Activated CD4-positive, CD25-positive, alpha-beta regulatory T cell treated with anti-CD3 and anti-CD28 coated beads, Interleukin-2, amount 50 U/mL, for 72 hours (primary cell): ENCODE results near the gene CXCL17.
"Not testable (repeated sequence)": the region's sequence is repeated elsewhere in the genome, so short reads cannot be mapped to it uniquely, and the experiment has no call there.

Source experiments
- DNase-seq: peaks from one replicate; pipeline ENCODE4 v3.0.0; 2021

Gene CXCL17, protein sequence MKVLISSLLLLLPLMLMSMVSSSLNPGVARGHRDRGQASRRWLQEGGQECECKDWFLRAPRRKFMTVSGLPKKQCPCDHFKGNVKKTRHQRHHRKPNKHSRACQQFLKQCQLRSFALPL

DNA sequence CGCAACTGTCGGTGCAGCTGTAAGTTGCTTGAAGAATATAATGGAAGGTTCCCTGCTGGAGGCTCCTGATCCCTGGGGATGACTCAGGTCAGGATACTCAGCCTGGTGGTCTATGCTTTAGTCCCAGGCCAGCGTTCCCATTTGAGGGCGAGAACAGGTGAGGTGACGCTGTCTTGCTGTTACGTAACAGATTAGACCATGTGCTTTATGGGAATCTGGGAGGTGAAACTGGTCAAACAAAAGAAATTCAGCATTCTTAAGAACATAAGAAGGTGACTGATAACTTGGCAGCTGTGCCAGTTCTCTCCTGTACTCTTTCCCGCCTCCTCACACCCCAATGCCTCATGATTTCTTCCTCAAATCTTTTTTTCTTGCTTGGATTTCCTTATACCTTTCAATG, at the start of gene CXCL17:
CXCL17 (minus strand) TSS at position 114 of the 400 bp plus-strand sequence. CDS start 114 bp downstream, outside the sequence.
- DNase-seq: no peak

DNA sequence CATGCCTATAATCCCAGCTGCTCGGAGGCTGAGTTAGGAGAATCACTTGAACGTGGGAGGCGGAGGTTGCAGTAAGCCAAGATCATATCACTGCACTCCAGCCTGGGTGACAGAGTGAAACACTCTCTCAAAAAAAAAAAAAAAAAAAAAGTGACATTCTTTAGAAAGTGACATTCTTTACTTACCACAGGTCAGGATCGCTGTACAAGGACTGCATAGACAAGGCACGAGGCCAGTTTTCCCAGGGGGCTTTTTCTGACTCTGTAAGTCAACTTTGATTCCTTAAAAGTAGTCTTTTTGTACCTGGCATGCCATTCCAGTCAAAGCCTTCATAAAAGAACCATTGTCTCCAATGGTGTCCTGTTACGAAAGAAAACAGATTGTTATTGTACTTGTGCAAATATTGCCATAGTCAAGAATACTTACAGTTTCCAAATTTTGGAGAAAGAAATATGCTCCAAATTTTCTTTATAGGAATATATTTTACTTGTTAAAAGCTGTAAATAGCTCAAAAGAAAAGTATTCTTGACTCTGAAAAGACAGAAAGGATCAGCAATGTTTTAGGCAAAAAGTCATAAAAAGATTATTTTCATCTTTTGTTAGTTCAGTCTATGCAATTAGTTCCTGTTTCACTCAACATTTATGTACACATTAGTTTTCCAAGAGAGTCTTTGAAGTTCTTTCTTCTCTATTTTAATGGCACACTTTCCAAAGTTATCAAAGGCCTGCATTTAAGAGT, 46.2 kb upstream of the CXCL17 start:
- DNase-seq: no peak

DNA sequence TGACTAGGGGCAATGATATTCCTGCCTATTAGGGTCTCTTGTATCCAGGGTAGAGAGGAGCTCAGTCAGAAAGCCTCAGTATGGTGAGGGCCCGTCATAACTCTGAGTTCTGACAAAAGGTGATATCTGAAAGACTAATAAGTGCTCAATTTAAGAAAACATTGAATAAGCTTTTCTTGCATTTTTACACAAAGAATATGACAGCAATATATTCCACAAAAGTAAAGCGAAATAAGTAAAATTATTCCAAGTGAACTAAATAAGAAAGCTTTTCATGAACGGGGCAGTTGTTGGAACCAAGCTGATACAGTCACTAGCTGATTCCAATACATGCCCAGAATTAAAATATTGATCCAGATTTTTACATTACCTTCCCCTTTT, 45.0 kb upstream of the CXCL17 start:
- no peak for DNase-seq

DNA sequence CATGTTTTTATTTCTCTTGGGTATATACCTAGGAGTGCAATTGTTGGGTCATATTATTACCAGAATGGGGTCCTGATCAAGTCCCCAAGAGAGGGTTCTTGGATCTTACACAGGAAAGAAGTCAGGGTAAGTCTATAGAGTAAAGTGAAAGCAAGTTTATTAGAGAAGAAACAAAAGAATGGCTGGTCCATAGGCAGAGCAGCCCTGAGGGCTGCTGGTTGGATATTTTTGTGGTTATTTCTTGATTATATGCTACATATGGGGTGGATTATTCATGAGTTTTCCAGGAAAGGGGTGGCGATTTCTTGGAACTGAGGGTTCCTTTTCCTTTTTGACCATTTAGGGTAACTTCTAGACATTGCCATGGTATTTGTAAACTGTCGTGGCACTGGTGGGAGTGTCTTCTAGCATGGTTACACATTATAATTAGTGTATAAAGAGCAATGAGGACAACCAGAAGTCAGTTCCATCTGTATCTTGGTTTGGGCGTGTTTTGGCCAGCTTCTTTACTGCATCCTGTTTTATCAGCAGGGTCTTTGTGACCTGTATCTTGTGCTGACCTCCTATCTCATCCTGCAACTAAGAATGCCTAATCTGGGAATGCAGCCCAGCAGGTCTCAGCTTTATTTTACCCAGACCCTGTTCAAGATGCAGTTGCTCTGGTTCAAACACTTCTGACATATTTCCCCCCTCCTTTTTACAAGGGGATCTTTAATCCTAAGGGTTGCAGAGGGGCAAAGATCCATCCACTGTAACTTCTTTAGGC, 44.5 kb upstream of the CXCL17 start:
- DNase-seq: no peak

DNA sequence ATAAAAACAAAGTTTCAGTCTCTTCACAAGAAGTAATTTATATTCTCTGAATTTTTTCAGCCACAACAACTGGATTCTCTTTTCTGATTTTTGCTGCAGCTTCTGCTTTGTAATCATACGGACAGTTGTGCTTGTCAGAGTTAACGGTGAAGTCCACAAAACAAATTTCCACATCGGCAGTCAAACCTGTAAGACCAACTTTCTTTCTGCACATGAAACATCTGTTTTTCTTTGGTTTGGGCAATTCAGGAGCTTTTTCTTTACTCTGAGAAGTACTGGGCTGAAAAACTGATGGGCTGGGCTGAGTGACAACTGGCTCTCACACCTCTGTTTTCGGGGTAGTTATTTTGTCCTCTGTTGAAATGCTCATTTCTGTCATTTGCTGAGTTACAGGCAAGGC, 42.3 kb upstream of the CXCL17 start:
- not testable (repeated sequence) for DNase-seq

DNA sequence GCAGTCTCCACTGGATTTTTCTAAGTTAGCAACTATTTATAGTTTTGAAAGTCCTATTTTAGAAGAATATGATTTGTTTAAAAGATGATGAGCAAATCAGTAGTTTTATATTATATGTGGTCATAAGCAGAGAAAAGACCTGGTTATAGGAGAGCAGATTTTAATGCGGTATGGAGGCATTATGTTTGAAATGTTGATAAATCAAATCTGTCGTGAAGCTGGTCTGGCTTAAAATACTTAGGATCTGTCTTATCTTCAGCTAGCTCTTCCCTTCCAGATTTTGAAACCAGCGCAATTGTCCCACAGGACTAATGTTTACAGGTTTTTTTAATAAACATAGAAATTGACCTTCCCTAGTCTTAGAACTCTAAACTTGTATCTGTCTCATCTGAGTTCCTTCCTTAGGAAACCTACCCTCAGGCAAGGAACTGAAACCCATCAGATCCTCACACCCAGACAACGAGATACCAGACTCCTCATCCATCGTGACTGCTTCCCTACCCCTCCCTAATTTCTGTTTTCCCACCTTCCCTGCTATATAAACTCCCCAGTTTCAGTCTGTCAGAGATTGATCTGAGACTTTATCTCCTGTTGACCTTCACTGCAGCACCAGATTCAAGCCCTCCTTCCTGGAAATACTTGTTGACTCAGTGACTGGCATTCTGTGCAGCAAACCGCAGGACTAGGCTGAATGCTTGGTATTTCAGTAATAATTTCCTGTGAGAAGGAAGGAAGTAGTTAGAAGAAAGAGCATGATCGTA, 37.8 kb upstream of the CXCL17 start:
- no peak for DNase-seq

DNA sequence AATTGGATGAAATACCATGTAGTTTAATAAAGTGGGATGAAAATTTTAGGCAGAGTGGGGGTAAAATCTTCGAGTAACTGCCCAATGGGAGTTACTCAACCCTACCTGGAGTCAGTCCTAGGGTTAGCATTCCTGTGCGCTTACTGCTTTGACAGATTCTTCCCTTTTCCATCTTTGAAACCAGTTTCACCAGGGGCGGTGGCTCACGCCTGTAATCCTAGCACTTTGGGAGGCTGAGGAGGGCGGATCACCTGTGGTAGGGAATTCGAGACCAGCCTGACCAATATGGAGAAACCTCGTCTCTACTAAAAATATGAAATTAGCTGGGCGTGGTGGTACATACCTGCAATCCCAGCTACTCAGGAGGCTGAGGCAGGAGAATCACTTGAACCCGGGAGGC, 37.0 kb upstream of the CXCL17 start:
- DNase-seq: no peak

DNA sequence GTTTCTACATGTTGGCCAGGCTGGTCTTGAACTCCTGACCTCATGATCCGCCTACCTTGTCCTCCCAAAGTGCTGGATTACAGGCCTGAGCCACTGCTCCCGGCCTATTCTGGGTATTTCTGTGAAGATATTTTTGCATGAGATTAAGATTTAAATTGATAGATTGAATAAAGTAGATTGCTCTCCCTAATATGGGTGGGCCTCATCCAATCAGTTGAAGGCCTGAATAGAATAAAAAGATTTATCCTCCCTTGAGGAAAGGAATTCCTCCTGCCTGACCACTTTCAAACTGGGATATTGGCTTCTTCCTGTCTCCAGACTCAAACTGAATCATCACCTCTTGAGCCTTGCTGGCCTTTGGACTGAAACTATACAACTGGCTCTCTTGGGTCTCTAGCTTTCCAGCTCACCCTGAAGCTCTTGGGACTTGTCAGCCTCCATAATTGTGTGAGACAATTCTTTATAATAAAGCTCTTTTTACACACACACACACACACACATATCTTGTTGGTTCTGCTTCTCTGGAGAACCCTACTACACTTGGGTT, 36.1 kb upstream of the CXCL17 start:
- no peak for DNase-seq

DNA sequence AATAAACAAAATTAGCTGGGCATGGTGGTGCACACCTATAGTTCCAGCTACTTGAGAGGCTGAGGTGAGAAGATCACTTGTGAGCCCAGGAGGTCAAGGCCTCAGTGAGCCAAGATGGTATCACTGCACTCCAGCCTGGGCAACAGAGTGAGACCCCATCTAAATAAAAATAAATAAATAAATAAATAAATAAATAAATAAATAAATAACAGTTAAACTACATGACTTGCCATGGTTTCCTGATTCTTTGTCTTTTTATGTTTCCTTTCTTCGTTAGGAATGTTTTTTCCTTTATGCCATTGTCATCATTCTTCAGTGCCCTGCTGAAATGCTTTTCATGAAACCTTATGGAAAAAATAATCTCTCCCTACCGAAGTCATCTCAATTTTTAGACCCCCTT, 35.2 kb upstream of the CXCL17 start:
- DNase-seq: no peak

DNA sequence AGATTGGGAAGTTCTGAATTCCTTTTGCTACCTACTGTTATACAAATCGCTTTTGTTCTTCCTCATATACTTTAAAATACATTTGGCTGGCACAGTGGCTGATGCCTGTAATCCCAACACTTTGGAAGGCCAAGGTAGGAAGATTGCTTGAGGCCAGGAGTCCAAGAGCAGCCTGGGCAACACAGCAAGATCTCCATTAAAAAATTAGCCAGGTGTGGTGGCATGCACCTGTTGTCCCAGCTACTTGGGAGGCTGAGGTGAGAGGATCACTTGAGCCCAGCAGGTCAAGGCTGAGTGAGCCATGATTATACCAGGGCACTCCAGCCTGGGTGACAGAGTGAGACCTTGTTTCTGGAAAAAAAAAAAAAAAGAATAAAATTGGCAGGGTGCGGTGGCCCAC, 34.4 kb upstream of the CXCL17 start:
- no peak for DNase-seq

DNA sequence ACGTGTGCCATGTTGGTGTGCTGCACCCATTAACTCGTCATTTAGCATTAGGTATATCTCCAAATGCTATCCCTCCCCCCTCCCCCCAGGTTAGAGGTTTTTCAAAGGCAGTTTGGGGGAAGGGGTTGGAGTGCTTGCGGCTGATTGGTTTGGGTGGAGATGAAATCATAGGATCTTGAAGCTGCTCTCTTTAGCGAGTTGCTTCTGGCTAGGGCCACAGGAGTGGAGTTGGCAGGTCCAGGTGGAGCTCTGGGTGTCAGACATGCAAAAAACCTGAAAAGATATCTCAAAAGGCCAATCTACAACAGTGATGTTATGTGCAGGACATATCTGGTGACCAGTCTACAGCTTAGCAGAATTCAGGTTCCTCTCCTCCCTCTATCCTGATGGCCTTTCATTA, 32.6 kb upstream of the CXCL17 start:
- no peak for DNase-seq

DNA sequence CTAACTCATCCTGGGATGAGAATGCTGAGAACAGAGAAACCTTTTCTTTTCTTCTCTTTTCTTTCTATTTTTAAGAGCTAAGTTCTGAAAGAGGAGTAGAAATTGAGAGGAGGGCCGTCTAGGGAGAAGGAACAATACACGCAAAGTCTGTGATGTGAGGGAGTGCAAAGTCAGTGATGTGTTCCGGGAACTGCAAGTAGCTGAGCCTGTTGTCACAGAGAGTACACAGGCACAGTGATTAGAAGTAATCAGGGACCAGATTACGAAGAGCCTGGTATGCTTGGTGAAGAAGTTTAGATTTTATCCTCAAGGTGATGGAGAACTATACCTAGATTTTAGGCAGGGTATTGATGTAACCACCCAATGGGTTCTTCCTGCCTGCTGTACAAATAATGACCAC, 32.0 kb upstream of the CXCL17 start:
- DNase-seq: no peak

DNA sequence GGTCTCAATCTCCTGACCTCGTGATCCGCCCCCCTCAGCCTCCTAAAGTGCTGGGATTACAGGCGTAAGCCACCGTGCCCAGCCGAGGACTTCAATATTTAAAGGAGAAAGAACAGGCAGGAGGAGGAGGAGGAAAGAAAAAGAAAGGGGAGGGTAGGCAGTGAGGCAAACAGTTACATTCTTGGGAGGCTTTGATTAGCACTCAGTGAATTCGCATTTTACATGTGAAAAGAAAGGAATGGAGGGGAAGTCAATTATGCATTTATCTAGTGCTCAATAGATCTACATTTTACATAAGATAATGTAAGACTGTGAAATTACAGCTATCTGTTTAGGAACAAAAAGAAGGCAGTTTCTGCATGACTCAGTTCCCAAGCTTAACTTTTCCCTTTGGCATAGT, 30.9 kb upstream of the CXCL17 start:
- no peak for DNase-seq

DNA sequence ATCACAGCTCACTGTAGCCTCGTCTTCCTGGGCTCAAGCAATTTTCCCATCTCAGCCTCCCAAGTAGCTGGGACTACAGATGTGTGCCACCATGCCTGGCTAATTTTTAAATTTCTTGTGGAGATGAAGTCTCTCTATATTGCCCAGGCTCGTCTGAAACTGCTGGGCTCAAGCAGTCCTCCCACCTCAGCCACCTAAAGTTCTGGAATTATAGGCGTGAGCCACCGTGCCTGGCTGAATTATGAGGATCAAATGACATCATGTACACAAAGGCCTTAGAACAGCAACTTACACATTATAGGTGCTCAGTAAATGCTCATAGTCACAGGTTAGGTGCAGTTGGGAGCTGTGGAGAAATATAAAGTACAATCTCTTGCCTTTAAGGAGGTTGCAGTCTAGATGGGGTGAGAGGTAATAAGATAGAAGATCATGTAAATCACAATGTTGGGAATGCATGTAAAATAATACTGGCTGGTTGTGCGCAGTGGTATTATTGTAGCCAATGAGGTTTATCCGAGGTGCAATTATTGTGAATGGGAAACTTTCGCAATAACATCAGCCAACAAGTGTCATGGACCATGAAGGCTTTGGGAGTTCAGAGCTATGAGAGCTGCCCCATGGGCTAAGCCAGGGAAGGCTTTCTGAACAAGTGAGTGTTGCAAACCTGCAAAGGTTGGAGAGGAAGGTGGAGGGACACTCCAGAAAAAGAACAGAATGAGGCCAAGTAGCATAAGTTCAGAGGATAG, 29.8 kb upstream of the CXCL17 start:
- no peak for DNase-seq

DNA sequence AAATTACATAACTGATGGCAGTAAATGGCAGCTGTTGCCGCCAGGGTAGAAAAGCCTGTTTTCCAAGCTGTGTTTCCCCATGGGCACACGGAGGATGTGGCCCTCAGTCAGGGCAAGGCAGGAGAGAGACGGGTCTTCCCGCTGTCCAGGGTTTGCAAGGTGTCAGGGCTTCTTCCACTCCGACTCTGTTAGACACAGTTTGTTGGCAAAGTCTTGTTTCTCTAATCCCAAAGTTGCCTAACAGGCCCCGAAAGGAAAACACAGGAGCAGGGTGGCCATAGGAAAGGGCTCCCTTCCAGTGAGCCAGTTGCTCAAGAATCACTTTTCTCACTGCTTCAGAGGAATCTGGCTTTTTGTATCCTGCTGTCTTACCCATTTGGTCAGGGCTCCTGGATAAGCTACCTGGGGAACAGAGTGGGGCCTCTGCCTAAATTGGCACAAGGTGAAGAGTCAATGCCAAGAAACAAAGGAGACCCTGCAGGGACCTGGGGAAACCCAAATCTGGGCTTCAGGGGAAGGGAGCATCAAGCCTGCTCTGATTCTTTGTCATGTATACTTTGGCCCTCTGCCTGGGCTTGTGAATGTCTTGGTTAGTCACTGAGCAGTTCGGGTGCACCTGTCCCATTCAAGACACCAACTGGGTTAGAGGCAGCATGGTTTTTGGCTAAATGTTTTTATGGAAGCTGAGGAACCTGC, 29.0 kb upstream of the CXCL17 start:
- DNase-seq: no peak

DNA sequence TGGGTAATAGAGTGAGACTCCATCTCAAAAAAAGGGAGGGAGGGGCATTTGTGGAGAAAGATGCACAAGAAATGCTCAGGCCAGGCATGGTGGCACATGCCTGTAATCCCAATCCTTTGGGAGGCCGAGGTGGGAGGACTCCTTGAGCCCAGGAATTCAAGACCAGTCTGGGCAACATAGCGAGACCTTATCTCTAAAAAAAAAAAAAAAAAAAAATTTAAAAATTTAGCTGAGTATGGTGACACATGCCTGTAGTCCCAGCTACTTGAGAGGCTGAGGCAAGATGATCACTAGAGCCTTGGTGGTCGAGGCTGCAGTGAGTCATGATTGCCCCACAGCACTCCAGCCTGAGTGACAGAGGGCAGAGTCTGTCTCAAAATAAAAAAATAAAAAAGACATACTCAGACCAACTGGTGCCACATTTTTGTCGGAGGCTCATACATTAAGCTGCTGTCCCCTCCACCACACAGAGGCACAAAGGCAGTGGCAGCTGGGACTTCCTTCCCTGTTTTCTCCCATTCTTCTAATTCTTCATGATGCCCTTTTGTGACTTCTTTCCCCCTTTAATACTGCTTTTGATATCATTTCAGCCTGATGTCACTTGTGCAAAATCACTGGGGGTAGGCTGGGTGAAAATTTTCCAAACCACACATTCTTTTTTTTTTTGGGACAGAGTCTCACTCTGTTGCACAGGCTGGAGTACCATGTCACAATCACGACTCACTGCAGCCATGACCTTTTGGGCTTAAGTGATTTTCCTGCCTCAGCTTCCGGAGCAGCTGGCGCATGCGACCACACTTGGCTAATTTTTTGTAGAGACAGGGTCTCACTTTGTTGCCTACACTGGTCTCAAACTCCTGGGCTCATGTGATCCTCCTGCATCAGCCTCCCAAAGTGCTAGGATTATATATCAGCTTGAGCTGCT, 26.8 kb upstream of the CXCL17 start:
- DNase-seq: no peak

DNA sequence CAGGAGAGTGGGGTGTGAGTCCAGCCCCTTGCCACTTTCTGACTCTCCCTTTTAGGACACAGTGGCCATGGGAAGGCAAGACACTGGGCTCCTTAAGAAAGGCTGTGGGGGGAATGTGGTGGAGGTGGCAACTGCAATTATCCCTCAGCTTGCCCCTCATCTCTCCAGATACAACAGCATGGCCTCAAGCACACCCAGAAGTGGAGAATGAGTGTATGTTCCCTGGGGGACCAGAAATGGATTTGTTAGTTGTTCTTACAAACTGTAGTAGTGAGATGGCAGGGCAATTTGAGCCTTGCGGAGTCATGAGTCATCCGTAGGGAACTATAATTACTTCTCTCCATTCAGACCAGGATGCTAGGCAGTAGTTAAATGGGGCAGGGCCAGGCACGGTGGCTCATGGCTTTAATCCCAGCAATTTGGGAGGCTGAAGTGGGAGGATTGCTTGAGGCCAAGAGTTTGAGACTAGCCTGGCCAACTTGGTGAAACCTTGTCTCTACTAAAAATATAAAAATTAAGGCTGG, 25.6 kb upstream of the CXCL17 start:
- DNase-seq: no peak

DNA sequence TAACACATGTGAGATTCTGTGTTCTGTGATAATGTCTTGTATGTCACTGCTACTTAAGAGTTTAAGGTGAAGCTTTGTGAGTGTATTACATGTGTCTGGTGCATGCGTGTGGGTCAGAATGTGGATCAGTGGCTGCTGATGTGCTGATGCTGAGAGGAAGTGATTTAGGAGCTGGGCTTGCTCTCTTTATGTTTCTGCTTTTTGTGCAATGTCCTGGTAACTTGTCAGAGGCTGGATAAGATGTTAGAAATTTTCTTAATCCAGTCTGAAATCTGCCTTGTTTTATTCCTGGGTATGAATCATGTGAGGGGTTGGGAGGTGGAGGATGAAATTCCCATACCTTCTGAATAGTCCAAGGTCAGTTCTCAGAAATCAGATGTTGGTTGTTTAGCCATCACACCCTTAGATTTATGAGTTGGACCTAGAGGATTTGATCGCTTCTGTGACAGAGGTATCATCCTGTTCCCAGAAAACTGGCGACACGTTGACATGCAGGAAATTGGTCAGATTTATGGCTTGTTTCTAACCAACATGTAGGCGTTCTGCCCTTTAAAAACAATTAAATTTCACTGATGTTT, 24.5 kb upstream of the CXCL17 start:
- DNase-seq: no peak

DNA sequence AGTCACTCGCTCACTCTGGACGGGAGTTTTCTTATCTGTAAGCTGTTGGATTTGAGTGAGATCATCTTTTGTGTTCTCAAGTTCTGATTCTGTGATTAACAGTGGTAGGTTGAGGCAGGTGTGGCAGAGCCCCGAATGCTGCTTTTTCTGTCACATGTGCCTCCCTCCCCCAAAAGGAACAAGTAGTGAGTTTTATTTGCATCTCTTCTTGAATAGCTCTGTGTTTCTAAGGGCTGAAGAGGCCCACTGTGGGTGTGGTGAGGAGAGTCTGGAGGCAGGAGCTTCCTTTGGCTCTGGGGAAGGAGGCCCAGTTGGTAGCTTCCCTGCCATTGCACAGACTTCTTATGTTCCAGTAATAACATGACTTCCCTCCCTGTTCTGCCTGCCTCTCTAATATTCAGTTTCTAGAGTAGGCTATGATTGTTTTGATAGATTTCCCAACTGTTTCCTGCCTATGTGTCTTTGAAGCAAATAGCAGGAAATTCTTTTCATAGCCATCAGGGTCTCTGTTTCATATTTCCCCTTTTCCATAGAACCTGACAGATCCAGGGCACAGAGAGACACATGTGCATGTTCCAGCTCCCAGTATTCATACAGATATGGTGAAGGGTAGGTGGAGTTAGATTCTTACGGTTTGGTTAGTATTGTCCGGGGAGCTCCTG, 23.9 kb upstream of the CXCL17 start:
- no peak for DNase-seq
